Gastroesophageal sphincter (tissue), 4 donors: Measurements from ENCODE around the gene PSMG1. TPM values are rescaled to one million over a fixed set of nuclear protein-coding genes. Genes with fewer than 3 reads are reported as not detected.

Experiments used
- ATAC-seq: fragments of 150-250 bp; one replicate; pipeline ENCODE4 v1.9.1; 2016; ENCODE audit warnings: mild to moderate bottlenecking, moderate library complexity
- H3K27ac ChIP-seq, 4 donors: fragments of 200-600 bp; sonication (generic) in 3 of 4; 1 replicate in 3 of 4; 2 replicates in 1 of 4; pipeline ENCODE4 v1.5.1; 2016 to 2019
- H3K27me3 ChIP-seq: fragments of 200-600 bp; sonication (generic); one replicate; pipeline ENCODE4 v1.5.1; 2019
- H3K36me3 ChIP-seq, 2 donors: fragments of 200-600 bp; sonication (generic); one replicate each; pipeline ENCODE4 v1.5.1; 2019; ENCODE audit warnings: control low read depth in 1 of 2
- H3K4me1 ChIP-seq, 3 donors: fragments of 200-600 bp; sonication (generic); 1 replicate in 2 of 3; 2 replicates in 1 of 3; pipeline ENCODE4 v1.5.1; 2016 to 2019; ENCODE audit warnings: control low read depth in 2 of 3
- H3K4me3 ChIP-seq, 2 donors: fragments of 200-600 bp; sonication (generic); one replicate each; pipeline ENCODE4 v1.5.1; 2019; ENCODE audit warnings: mild to moderate bottlenecking in 1 of 2, moderate library complexity in 1 of 2
- H3K9me3 ChIP-seq, 3 donors: fragments of 200-600 bp; sonication (generic); one replicate each; pipeline ENCODE4 v1.5.1; 2017 to 2019; ENCODE audit warnings: control low read depth in 2 of 3
- CTCF ChIP-seq, 4 experiments: fragments of 200-600 bp in 2 of 4; fragments of 450-650 bp in 2 of 4; sonication (generic) in 1 of 4; IDR thresholded peaks; one replicate each; pipeline ENCODE4 v1.5.1; 2017 to 2019; ENCODE audit warnings: antibody characterized with exemption in 4 of 4, mild to moderate bottlenecking in 2 of 4, moderate library complexity in 2 of 4
- EP300 ChIP-seq: sonication (generic); formaldehyde crosslinking; IDR thresholded peaks from one replicate; pipeline ENCODE4 v1.6.1; 2017; ENCODE audit warnings: antibody characterized with exemption, mild to moderate bottlenecking
- POLR2A ChIP-seq, 2 donors: fragments of 450-650 bp; IDR thresholded peaks; one replicate each; pipeline ENCODE4 v1.6.1; 2017; ENCODE audit warnings: antibody characterized with exemption in 2 of 2, mild to moderate bottlenecking in 2 of 2, moderate library complexity in 1 of 2
- POLR2AphosphoS5 ChIP-seq: sonication (generic); formaldehyde crosslinking; IDR thresholded peaks from one replicate; pipeline ENCODE4 v1.6.1; 2017; ENCODE audit warnings: antibody characterized with exemption
- WGBS, 2 donors: methylation state at CpG; one replicate each; pipeline ENCODE4 v1.1.5; 2018; ENCODE audit warnings: low coverage in 1 of 2; 5-methylcytosine and 5-hydroxymethylcytosine counted together
- total RNA-seq, 4 donors: library from RNA; depleted of rRNA; stranded (reverse); fragments of >200 nt; gene quantifications; one replicate each; pipeline ENCODE4 v1.1.0, GENCODE V29; 2016

Gene PSMG1
- total RNA-seq, 4 donors from 2014 or later: 19.0 to 33.7 (median 30.4) TPM

GRCh38 chr21:39150316-39150715 is 32.9 kb downstream of the PSMG1 start:
- ATAC-seq: no peak
- Histone ChIP-seq H3K27me3 (no peaks in the 10 kb centered on the region), H3K9me3 (peaks cover 0 to 7% (median 0%) of the 10 kb centered on the region in 3 donors), H3K27ac (no peak overlapping the region), H3K4me3 (no peak overlapping the region), H3K36me3 (no peaks in the 10 kb centered on the region), H3K4me1 (no peaks in the 10 kb centered on the region)
- 96 to 100% methylated on average over 6 of the region's 6 CpGs for WGBS, 2 donors
- TF ChIP-seq POLR2AphosphoS5 (no peak), CTCF (IDR thresholded peaks at IDR 0.05) (no peak), POLR2A (IDR thresholded peaks at IDR 0.05) (no peak), EP300 (no peak)

GRCh38 chr21:39149882-39150281 is 33.4 kb downstream of the PSMG1 start:
- H3K27ac ChIP-seq: no peak overlapping the region
- H3K4me3 ChIP-seq: no peak overlapping the region
- no peak for TF ChIP-seq CTCF (IDR thresholded peaks at IDR 0.05)
- H3K4me1 ChIP-seq: no peaks in the 10 kb centered on the region
- H3K27me3 ChIP-seq: no peaks in the 10 kb centered on the region
- H3K36me3 ChIP-seq: no peaks in the 10 kb centered on the region
- peaks cover 0 to 11% (median 0%) of the 10 kb centered on the region in 3 donors for H3K9me3 ChIP-seq
- no peak for ATAC-seq

- H3K27ac ChIP-seq: no peak overlapping the region
- ATAC-seq: no peak
- peaks cover 0 to 17% (median 0%) of the 10 kb centered on the region in 3 donors for H3K9me3 ChIP-seq
- H3K27me3 ChIP-seq: no peaks in the 10 kb centered on the region
- 67 to 71% methylated on average over 2 of the region's 2 CpGs for WGBS, 2 donors
- H3K4me1 ChIP-seq: no peaks in the 10 kb centered on the region
- H3K4me3 ChIP-seq: no peak overlapping the region
- TF ChIP-seq EP300: no peak
- TF ChIP-seq CTCF (IDR thresholded peaks at IDR 0.05): no peak
- TF ChIP-seq POLR2A (IDR thresholded peaks at IDR 0.05): no peak
- no peak for TF ChIP-seq POLR2AphosphoS5
- H3K36me3 ChIP-seq: no peaks in the 10 kb centered on the region
These were observed 34.3 kb downstream of the PSMG1 start for GRCh38 chr21:39148975-39149374.

GRCh38 chr21:39144191-39144590 is 39.1 kb downstream of the PSMG1 start:
- WGBS, 2 donors: 80 to 100% methylated on average over 1 of the region's 3 CpGs
- Histone ChIP-seq H3K27me3 (no peaks in the 10 kb centered on the region), H3K36me3 (no peaks in the 10 kb centered on the region), H3K27ac (no peak overlapping the region), H3K4me1 (no peaks in the 10 kb centered on the region), H3K4me3 (no peak overlapping the region), H3K9me3 (peaks cover 0 to 17% (median 0%) of the 10 kb centered on the region in 3 donors)
- no peak for TF ChIP-seq POLR2A (IDR thresholded peaks at IDR 0.05)
- no peak for ATAC-seq

- TF ChIP-seq CTCF (IDR thresholded peaks at IDR 0.05) (no peak), POLR2A (IDR thresholded peaks at IDR 0.05) (no peak), EP300 (no peak), POLR2AphosphoS5 (no peak)
- H3K4me3 ChIP-seq: no peak overlapping the region
- ATAC-seq: no peak
- H3K36me3 ChIP-seq: no peaks in the 10 kb centered on the region
- peaks cover 0 to 12% (median 0%) of the 10 kb centered on the region in 3 donors for H3K9me3 ChIP-seq
- H3K27ac ChIP-seq: no peak overlapping the region
- no peaks in the 10 kb centered on the region for H3K27me3 ChIP-seq
- WGBS, 2 donors: 67 to 94% methylated on average over 2 of the region's 3 CpGs
- no peaks in the 10 kb centered on the region for H3K4me1 ChIP-seq
These were observed 40.3 kb downstream of the PSMG1 start for GRCh38 chr21:39142972-39143371.

GRCh38 chr21:39141502-39141901 is 41.7 kb downstream of the PSMG1 start:
- peaks cover 0 to 12% (median 0%) of the 10 kb centered on the region in 3 donors for H3K9me3 ChIP-seq
- H3K27me3 ChIP-seq: no peaks in the 10 kb centered on the region
- no peak for ATAC-seq
- TF ChIP-seq POLR2AphosphoS5: no peak
- TF ChIP-seq EP300: no peak
- no peak for TF ChIP-seq CTCF (IDR thresholded peaks at IDR 0.05)
- no peak for TF ChIP-seq POLR2A (IDR thresholded peaks at IDR 0.05)
- no peak overlapping the region for H3K4me3 ChIP-seq
- H3K4me1 ChIP-seq: no peaks in the 10 kb centered on the region
- no peak overlapping the region for H3K27ac ChIP-seq
- no CpG with 5 or more reads among the region's 3 CpGs for WGBS, 2 donors
- no peaks in the 10 kb centered on the region for H3K36me3 ChIP-seq
